ENCODE data around the gene TUBGCP3.

GRCh38 chr13:112453207-112453829 lies 134.6 kb downstream of the TUBGCP3 start:
- TF ChIP-seq CTCF (IDR thresholded peaks at IDR 0.05; ENCODE audit: low read length) (no peak), EZH2 (IDR thresholded peaks at IDR 0.05; ENCODE audit: borderline replicate concordance, low read length) (no peak)

All from OCI-LY1 (cell line).